Dendritic cell treated with granulocyte-macrophage colony-stimulating factor and Interleukin-4, amounts not matched to agents 40 ng/mL and 50 ng/mL, for 4 days (primary cell): ENCODE data around the gene PVALB.

Source experiments
- H3K27ac Mint-ChIP-seq: one replicate; pipeline ENCODE4 v1.8.0; 2022; ENCODE audit warnings: mild to moderate bottlenecking, mixed read lengths
- H3K27me3 Mint-ChIP-seq: one replicate; pipeline ENCODE4 v1.8.0; 2022; ENCODE audit warnings: mild to moderate bottlenecking, mixed read lengths
- H3K36me3 Mint-ChIP-seq: one replicate; pipeline ENCODE4 v1.8.0; 2022; ENCODE audit warnings: low read depth, mixed read lengths
- H3K4me1 Mint-ChIP-seq: one replicate; pipeline ENCODE4 v1.8.0; 2022; ENCODE audit warnings: low read depth, mixed read lengths
- H3K4me3 Mint-ChIP-seq: one replicate; pipeline ENCODE4 v1.8.0; 2022; ENCODE audit warnings: mild to moderate bottlenecking, moderate library complexity, mixed read lengths
- H3K9me3 Mint-ChIP-seq: one replicate; pipeline ENCODE4 v1.8.0; 2022; ENCODE audit warnings: mixed read lengths
- intact Hi-C: fragments of 100-400 bp; cut with micrococcal nuclease; formaldehyde crosslinking; loops from one replicate; pipeline ENCODE4 v1.15.0; 2022

The PVALB gene

GRCh38 chr22:36833073-36833472 is 16.2 kb upstream of the PVALB start:
- Mint-ChIP-seq H3K27ac (peak overlapping the region; percentile 70), H3K4me3 (no peak overlapping the region), H3K27me3 (peaks cover 90% of the 10 kb centered on the region), H3K9me3 (peaks cover 43% of the 10 kb centered on the region), H3K4me1 (peaks cover 35% of the 10 kb centered on the region), H3K36me3 (peaks cover 16% of the 10 kb centered on the region)
- intact Hi-C loops: no loop called here

DNA sequence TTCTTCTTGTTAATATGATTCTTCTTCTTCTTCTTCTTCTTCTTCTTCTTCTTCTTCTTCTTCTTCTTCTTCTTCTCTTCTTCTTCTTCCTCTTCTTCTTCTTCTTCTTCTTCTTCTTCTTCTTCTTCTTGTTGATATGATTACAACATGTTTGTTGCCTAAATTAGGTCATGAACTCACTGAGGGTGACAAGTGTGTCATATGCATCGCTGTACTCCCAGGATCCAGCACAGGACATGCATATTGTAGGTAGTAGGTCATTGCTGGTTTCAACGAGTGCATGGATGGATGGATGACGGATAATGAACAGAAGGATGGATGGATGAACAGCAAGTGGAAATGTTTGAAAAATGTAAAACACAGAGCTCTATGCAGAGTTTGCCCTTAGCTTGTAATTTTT is 14.9 kb upstream of the PVALB start:
- no peak overlapping the region for H3K27ac Mint-ChIP-seq
- peaks cover 9% of the 10 kb centered on the region for H3K36me3 Mint-ChIP-seq
- H3K27me3 Mint-ChIP-seq: peaks cover 88% of the 10 kb centered on the region
- no peak overlapping the region for H3K4me3 Mint-ChIP-seq
- peaks cover 43% of the 10 kb centered on the region for H3K4me1 Mint-ChIP-seq
- H3K9me3 Mint-ChIP-seq: peaks cover 31% of the 10 kb centered on the region
- intact Hi-C loops: no loop called here

DNA sequence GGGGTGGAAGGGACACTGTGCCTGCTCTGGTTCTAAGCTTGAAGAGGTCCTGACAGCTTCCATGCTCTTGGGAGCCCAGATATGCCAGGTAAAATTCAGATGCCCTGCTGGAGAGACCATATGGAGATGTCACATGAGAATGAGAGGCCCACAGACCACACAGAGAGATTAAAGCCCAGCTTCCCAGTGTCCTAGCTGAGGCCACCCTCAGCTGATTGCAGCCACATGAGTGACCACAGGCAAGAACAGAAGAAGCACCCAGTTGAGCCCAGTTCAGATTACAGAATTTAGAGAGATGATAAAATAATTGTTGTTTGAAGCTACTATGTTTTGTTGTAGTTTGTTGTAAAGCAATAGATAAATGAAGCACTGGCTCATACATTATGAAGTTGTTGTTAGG is 14.4 kb upstream of the PVALB start:
- intact Hi-C loops: no loop called here
- Mint-ChIP-seq H3K9me3 (peaks cover 31% of the 10 kb centered on the region), H3K4me3 (no peak overlapping the region), H3K36me3 (peaks cover 9% of the 10 kb centered on the region), H3K4me1 (peaks cover 43% of the 10 kb centered on the region), H3K27me3 (peaks cover 88% of the 10 kb centered on the region), H3K27ac (no peak overlapping the region)

DNA sequence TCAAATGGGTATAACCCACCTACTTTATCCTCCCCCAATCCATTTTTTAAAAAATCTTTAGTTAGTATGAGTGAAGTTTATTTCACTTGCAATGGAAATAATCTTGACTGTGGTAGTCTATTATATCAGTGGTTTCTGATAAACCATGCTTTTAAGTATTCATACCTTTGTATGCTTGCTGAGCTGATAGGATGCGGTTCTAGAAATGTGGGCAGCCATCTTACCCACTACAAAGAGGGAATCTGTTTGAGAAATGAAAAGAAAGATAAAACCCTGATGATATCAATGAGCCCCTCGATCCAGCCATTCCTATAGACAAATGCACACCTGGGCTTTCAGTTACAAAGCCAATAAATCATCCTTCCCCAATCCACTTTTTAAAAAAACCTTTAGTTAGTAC is 13.8 kb upstream of the PVALB start:
- Mint-ChIP-seq H3K27ac (no peak overlapping the region), H3K27me3 (peaks cover 87% of the 10 kb centered on the region), H3K4me3 (no peak overlapping the region), H3K36me3 (peaks cover 9% of the 10 kb centered on the region), H3K4me1 (peaks cover 43% of the 10 kb centered on the region), H3K9me3 (peaks cover 31% of the 10 kb centered on the region)
- intact Hi-C loops: no loop called here

- Mint-ChIP-seq H3K4me3 (no peak overlapping the region), H3K36me3 (peaks cover 9% of the 10 kb centered on the region), H3K27me3 (peaks cover 88% of the 10 kb centered on the region), H3K4me1 (peaks cover 43% of the 10 kb centered on the region), H3K27ac (no peak overlapping the region), H3K9me3 (peaks cover 28% of the 10 kb centered on the region)
- intact Hi-C loops: no loop called here
These were observed 12.7 kb upstream of the PVALB start for GRCh38 chr22:36829370-36830002.

- H3K4me3 Mint-ChIP-seq: no peak overlapping the region
- H3K27me3 Mint-ChIP-seq: peaks cover 91% of the 10 kb centered on the region
- H3K9me3 Mint-ChIP-seq: peaks cover 22% of the 10 kb centered on the region
- peaks cover 43% of the 10 kb centered on the region for H3K4me1 Mint-ChIP-seq
- no peak overlapping the region for H3K27ac Mint-ChIP-seq
- intact Hi-C loops: no loop called here
- H3K36me3 Mint-ChIP-seq: peaks cover 9% of the 10 kb centered on the region
These were observed 12.0 kb upstream of the PVALB start for GRCh38 chr22:36828815-36829214.

- peaks cover 92% of the 10 kb centered on the region for H3K27me3 Mint-ChIP-seq
- no peaks in the 10 kb centered on the region for H3K36me3 Mint-ChIP-seq
- H3K9me3 Mint-ChIP-seq: no peaks in the 10 kb centered on the region
- intact Hi-C loops: no loop called here
- H3K4me1 Mint-ChIP-seq: peaks cover 20% of the 10 kb centered on the region
- H3K27ac Mint-ChIP-seq: no peak overlapping the region
- H3K4me3 Mint-ChIP-seq: no peak overlapping the region
These were observed 9.4 kb upstream of the PVALB start for GRCh38 chr22:36826262-36826661.

GRCh38 chr22:36824655-36825054 is 7.8 kb upstream of the PVALB start:
- intact Hi-C loops: no loop called here
- no peaks in the 10 kb centered on the region for H3K36me3 Mint-ChIP-seq
- no peaks in the 10 kb centered on the region for H3K9me3 Mint-ChIP-seq
- H3K27me3 Mint-ChIP-seq: peaks cover 92% of the 10 kb centered on the region
- H3K4me1 Mint-ChIP-seq: peaks cover 16% of the 10 kb centered on the region
- H3K27ac Mint-ChIP-seq: no peak overlapping the region
- H3K4me3 Mint-ChIP-seq: no peak overlapping the region

DNA sequence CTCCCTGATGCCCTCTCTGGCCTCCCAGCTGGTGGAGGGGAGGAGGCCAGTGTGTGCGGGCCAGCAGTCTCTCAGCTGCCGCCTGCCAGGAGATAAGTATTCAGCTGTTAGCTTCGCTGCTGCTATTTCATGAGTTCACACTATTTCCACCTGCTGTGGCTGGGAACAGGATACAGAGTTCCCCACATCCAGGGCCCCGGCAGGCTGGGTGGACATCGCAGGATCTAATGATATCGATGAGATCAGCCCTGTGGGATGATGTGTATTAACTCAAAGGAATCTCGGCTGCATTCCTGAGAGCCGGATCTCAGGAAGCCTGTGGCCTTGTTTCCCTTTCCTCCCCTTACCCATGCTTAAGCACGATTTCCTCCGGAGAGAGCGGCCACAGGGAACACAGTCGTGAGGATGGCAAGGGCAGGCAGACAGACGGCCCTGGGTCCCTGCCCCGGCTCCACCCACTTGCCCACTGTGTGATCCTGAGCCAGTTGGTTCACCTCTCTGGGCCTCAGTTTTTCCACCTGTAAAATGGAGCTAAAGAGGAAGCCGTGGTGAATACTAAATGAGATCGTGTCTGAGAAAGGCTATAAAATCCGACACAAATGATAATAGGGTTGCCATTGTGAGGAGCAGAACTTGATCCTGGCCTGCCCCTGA is 6.5 kb upstream of the PVALB start:
- intact Hi-C loops: no loop called here
- H3K36me3 Mint-ChIP-seq: no peaks in the 10 kb centered on the region
- H3K4me3 Mint-ChIP-seq: no peak overlapping the region
- H3K27ac Mint-ChIP-seq: no peak overlapping the region
- H3K27me3 Mint-ChIP-seq: peaks cover 92% of the 10 kb centered on the region
- H3K4me1 Mint-ChIP-seq: peaks cover 8% of the 10 kb centered on the region
- H3K9me3 Mint-ChIP-seq: no peaks in the 10 kb centered on the region

DNA sequence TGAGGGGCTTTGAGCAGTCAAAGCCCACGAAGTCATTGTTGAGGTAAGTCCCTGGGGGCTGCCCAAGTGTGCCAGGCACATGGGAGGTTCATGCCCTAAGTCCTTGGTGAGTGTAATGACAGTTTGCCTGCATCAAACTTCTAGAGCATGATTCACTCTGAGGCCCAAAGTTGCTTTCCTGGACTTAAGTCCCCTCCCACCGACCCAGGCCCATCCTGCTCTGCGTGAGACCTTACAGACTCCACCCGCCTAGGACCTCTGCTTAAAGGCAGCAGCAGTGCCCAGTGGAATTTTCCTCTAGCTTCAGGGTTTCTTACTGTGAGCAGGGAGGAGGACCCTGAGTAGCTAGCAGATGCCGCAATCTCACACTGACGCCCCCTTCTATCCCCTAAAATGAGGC is 5.7 kb upstream of the PVALB start:
- Mint-ChIP-seq H3K4me1 (peaks cover 12% of the 10 kb centered on the region), H3K36me3 (no peaks in the 10 kb centered on the region), H3K9me3 (no peaks in the 10 kb centered on the region), H3K27me3 (peaks cover 92% of the 10 kb centered on the region), H3K4me3 (no peak overlapping the region), H3K27ac (no peak overlapping the region)
- intact Hi-C loops: no loop called here

DNA sequence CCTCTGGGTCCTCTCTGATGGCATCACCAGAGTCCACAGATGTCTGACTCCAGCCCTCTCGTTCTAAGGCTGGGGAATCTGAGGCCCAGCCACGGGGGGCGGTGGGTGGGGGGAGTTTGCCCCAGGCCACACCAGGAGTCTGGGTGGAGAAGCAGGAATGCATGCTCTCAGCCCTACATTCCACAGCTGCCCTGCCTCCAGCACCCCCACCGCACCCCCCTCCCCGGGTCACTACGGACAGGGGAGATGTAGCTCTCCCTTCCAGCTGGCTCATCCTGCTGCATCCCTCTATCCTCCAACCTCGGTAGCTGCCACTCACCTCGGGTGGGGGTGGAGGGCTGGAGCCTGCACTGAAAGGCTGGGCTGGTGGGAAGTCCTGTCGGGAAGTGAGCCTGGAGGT is 2.3 kb upstream of the PVALB start:
- no peaks in the 10 kb centered on the region for H3K9me3 Mint-ChIP-seq
- no peak overlapping the region for H3K27ac Mint-ChIP-seq
- H3K36me3 Mint-ChIP-seq: no peaks in the 10 kb centered on the region
- H3K4me3 Mint-ChIP-seq: no peak overlapping the region
- peaks cover 95% of the 10 kb centered on the region for H3K27me3 Mint-ChIP-seq
- intact Hi-C loops: no loop called here
- peaks cover 32% of the 10 kb centered on the region for H3K4me1 Mint-ChIP-seq

DNA sequence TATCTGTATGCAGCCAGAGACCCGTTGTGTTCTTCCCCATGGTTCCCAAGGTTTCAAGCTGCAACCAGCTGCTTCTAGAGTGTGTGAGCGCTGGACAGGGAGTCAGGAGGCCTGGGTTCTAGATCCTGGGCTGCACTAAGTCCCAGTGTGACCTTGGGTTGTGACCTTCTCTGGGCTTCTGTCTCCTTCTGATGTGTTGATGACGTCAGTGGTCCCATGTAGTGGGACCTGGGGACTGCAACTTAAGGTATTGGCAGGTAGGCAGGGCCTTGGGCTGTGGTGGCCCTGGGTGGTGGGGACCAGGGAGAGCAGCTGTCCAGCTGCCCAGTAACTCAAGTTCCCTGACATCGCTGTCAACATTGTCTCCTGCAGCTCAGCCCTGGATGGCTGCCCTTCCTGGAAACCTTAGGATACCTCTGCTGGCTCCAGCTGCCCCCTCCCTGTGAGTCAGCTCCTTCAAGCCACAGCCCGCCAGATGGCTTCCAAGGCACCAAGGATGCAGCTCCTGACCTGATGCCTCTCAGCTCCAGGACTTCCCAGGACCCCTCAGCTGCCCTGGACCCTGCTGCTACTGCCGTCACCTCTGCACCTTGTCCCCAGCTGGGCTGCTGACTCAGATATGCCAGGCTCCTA is 1.3 kb upstream of the PVALB start:
- H3K27me3 Mint-ChIP-seq: peaks cover 94% of the 10 kb centered on the region
- H3K4me1 Mint-ChIP-seq: peaks cover 32% of the 10 kb centered on the region
- H3K9me3 Mint-ChIP-seq: no peaks in the 10 kb centered on the region
- intact Hi-C loops: no loop called here
- H3K27ac Mint-ChIP-seq: no peak overlapping the region
- no peak overlapping the region for H3K4me3 Mint-ChIP-seq
- no peaks in the 10 kb centered on the region for H3K36me3 Mint-ChIP-seq

- no peak overlapping the region for H3K27ac Mint-ChIP-seq
- peaks cover 94% of the 10 kb centered on the region for H3K27me3 Mint-ChIP-seq
- no peaks in the 10 kb centered on the region for H3K36me3 Mint-ChIP-seq
- H3K4me1 Mint-ChIP-seq: peaks cover 32% of the 10 kb centered on the region
- peak overlapping the region; percentile 65 for H3K4me3 Mint-ChIP-seq
- intact Hi-C loops: no loop called here
- H3K9me3 Mint-ChIP-seq: no peaks in the 10 kb centered on the region
These were observed 652 bp upstream of the PVALB start for GRCh38 chr22:36817525-36817848.

GRCh38 chr22:36816339-36816635 is 548 bp downstream of the PVALB start:
- intact Hi-C loops: no loop called here
- H3K4me1 Mint-ChIP-seq: peaks cover 32% of the 10 kb centered on the region
- H3K4me3 Mint-ChIP-seq: peak overlapping the region; percentile 65
- H3K27ac Mint-ChIP-seq: no peak overlapping the region
- H3K9me3 Mint-ChIP-seq: no peaks in the 10 kb centered on the region
- H3K36me3 Mint-ChIP-seq: no peaks in the 10 kb centered on the region
- peaks cover 90% of the 10 kb centered on the region for H3K27me3 Mint-ChIP-seq
